Glutamatergic neuron (in vitro differentiated cells): ENCODE measurements around the gene ASF1A. TPM values are rescaled to one million over a fixed set of nuclear protein-coding genes. Genes with fewer than 3 reads are reported as not detected.
A peak's percentile ranks its signal among the peaks of the same experiment; 100 is the strongest.

Experiments
- DNase-seq: peaks from one replicate; pipeline ENCODE4 v3.0.0; 2022
- H3K27ac Mint-ChIP-seq: one replicate; pipeline ENCODE4 v1.8.0; 2020; ENCODE audit warnings: mild to moderate bottlenecking, mixed read lengths, inconsistent platforms; ENCODE audit not compliant: unreplicated experiment
- H3K27me3 Mint-ChIP-seq: one replicate; pipeline ENCODE4 v1.8.0; 2020; ENCODE audit warnings: mild to moderate bottlenecking, moderate library complexity, mixed read lengths, inconsistent platforms; ENCODE audit not compliant: unreplicated experiment
- H3K36me3 Mint-ChIP-seq: one replicate; pipeline ENCODE4 v1.8.0; 2020; ENCODE audit warnings: mild to moderate bottlenecking, mixed read lengths, inconsistent platforms; ENCODE audit not compliant: unreplicated experiment
- H3K4me1 Mint-ChIP-seq: one replicate; pipeline ENCODE4 v1.8.0; 2020; ENCODE audit warnings: mild to moderate bottlenecking, low read depth, mixed read lengths, inconsistent platforms; ENCODE audit not compliant: unreplicated experiment
- H3K4me3 Mint-ChIP-seq: one replicate; pipeline ENCODE4 v1.8.0; 2020; ENCODE audit warnings: mild to moderate bottlenecking, mixed read lengths, inconsistent platforms; ENCODE audit not compliant: unreplicated experiment
- H3K9me3 Mint-ChIP-seq: one replicate; pipeline ENCODE4 v1.8.0; 2020; ENCODE audit warnings: mild to moderate bottlenecking, moderate library complexity, mixed read lengths, inconsistent platforms; ENCODE audit not compliant: unreplicated experiment
- total RNA-seq: library from RNA; stranded (reverse); fragmentation: NEBNext Ultra II Directional; extraction: Animal tissue kit (Norgen Biotek cat#: 25700); gene quantifications from one replicate; pipeline ENCODE4 v1.2.1, GENCODE V29; 2021; ENCODE audit not compliant: unreplicated experiment
- TF ChIP-seq, protein P1 (sequence below): fragments of 200-600 bp; sonication (generic); IDR thresholded peaks from one replicate; pipeline ENCODE4 v1.5.0; 2021; ENCODE audit not compliant: partially characterized antibody, unreplicated experiment

ASF1A gene
- total RNA-seq, 1 donor from 2014 or later: 56.1 TPM

DNA sequence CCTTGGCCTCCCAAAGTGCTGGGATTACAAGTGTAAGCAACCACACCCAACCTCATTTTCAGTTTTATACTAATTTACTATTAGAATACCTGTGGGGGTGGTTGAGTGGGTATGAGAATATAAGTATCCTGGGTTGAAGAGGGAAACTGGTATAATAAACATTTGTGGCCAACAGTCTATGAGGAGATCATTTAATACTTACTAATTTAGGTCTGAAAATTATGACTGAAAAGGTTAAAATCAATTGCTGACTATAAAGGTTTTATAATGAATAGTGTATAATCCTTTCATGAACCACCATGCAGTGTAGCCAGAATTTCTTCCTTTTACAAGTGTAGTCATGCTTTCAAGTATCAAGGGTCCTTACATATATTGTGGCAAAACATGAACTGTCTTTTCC lies 11.1 kb downstream of the ASF1A start:
- Mint-ChIP-seq H3K4me1 (peaks cover 27% of the 10 kb centered on the region), H3K27ac (no peak overlapping the region), H3K4me3 (no peak overlapping the region), H3K9me3 (no peaks in the 10 kb centered on the region), H3K27me3 (no peaks in the 10 kb centered on the region), H3K36me3 (peaks cover 5% of the 10 kb centered on the region)
- TF ChIP-seq, protein P1, sequence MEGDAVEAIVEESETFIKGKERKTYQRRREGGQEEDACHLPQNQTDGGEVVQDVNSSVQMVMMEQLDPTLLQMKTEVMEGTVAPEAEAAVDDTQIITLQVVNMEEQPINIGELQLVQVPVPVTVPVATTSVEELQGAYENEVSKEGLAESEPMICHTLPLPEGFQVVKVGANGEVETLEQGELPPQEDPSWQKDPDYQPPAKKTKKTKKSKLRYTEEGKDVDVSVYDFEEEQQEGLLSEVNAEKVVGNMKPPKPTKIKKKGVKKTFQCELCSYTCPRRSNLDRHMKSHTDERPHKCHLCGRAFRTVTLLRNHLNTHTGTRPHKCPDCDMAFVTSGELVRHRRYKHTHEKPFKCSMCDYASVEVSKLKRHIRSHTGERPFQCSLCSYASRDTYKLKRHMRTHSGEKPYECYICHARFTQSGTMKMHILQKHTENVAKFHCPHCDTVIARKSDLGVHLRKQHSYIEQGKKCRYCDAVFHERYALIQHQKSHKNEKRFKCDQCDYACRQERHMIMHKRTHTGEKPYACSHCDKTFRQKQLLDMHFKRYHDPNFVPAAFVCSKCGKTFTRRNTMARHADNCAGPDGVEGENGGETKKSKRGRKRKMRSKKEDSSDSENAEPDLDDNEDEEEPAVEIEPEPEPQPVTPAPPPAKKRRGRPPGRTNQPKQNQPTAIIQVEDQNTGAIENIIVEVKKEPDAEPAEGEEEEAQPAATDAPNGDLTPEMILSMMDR: no peak
- no peak for DNase-seq

DNA sequence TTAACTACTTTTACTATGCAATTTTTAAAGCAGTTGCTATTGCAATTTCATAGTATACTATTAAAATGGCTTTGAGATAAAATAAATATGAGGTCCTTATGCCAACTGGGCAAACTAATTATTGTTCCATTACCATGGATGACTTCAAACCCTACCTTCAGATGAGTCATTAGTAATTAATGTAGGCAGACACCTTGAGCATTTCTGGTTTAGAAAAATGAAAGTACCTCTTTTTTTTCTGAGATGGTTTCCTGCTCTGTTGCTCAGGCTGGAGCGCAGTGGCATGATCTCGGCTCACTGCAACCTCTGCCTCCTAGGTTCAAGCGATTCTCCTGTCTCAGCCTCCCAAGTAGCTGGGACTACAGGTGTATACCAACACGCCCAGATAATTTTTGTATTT lies 11.9 kb downstream of the ASF1A start:
- DNase-seq: no peak
- H3K9me3 Mint-ChIP-seq: no peaks in the 10 kb centered on the region
- TF ChIP-seq, protein P1: no peak
- H3K36me3 Mint-ChIP-seq: peaks cover 5% of the 10 kb centered on the region
- H3K4me1 Mint-ChIP-seq: peaks cover 19% of the 10 kb centered on the region
- H3K27ac Mint-ChIP-seq: no peak overlapping the region
- no peak overlapping the region for H3K4me3 Mint-ChIP-seq
- no peaks in the 10 kb centered on the region for H3K27me3 Mint-ChIP-seq

- H3K4me3 Mint-ChIP-seq: no peak overlapping the region
- H3K9me3 Mint-ChIP-seq: peaks cover 4% of the 10 kb centered on the region
- peaks cover 8% of the 10 kb centered on the region for H3K36me3 Mint-ChIP-seq
- TF ChIP-seq, protein P1: no peak
- H3K27ac Mint-ChIP-seq: no peak overlapping the region
- peaks cover 3% of the 10 kb centered on the region for H3K27me3 Mint-ChIP-seq
- H3K4me1 Mint-ChIP-seq: peaks cover 17% of the 10 kb centered on the region
- no peak for DNase-seq
Observed at GRCh38 chr6:118908441-118908840, 14.5 kb downstream of the ASF1A start.

DNA sequence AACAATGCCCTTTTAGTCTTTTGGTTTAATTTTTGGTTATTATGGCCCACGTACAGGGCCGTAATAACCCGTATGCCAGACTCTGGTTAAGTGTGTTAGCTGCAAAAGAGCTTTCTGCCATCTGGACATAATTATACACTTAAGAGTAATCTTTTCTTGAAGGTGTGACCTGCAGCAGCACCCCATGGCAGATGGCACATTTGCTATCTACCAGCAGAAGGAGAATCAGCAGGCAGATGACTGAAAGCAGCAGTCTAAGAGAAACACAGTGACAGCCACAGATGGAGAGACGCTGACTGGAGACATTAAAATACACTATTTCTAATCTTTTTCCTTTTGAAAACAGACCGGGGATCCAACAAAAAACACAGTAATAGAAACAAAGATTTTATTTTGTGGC lies 18.7 kb downstream of the ASF1A start:
- H3K36me3 Mint-ChIP-seq: peaks cover 3% of the 10 kb centered on the region
- H3K9me3 Mint-ChIP-seq: peaks cover 7% of the 10 kb centered on the region
- H3K27me3 Mint-ChIP-seq: peaks cover 3% of the 10 kb centered on the region
- TF ChIP-seq, protein P1: no peak
- H3K4me1 Mint-ChIP-seq: peaks cover 40% of the 10 kb centered on the region
- H3K27ac Mint-ChIP-seq: peak overlapping the region; percentile 97
- peak overlapping the region; percentile 56 for H3K4me3 Mint-ChIP-seq
- peak; percentile 44 for DNase-seq

- H3K36me3 Mint-ChIP-seq: peaks cover 3% of the 10 kb centered on the region
- peaks cover 7% of the 10 kb centered on the region for H3K9me3 Mint-ChIP-seq
- TF ChIP-seq, protein P1: no peak
- H3K27me3 Mint-ChIP-seq: peaks cover 3% of the 10 kb centered on the region
- no peak for DNase-seq
- peak overlapping the region; percentile 97 for H3K27ac Mint-ChIP-seq
- peak overlapping the region; percentile 47 for H3K4me3 Mint-ChIP-seq
- H3K4me1 Mint-ChIP-seq: peaks cover 45% of the 10 kb centered on the region
Observed at GRCh38 chr6:118913161-118913560, 19.2 kb downstream of the ASF1A start.
